NT2/D1 (cell line): ENCODE results near the gene TMEM269.

ENCODE experiments used
- DNase-seq: peaks from one replicate; pipeline ENCODE4 v3.0.0-alpha.2; 2011; ENCODE audit warnings: low read depth, low spot score
- H3K27me3 ChIP-seq: 2 replicates; pipeline ENCODE4 v1.6.0; 2011; ENCODE audit warnings: mild to moderate bottlenecking; ENCODE audit not compliant: insufficient read length, insufficient read depth
- H3K36me3 ChIP-seq: 2 replicates; pipeline ENCODE4 v1.6.1; 2011; ENCODE audit warnings: mild to moderate bottlenecking, low read length, mixed read lengths; ENCODE audit not compliant: insufficient read depth, insufficient read length
- H3K4me1 ChIP-seq: 2 replicates; pipeline ENCODE4 v1.5.1; 2011; ENCODE audit not compliant: insufficient read depth, insufficient read length
- H3K4me3 ChIP-seq: 2 replicates; pipeline ENCODE4 v1.5.1; 2011; ENCODE audit warnings: low read depth; ENCODE audit not compliant: insufficient read length
- H3K9ac ChIP-seq: 2 replicates; pipeline ENCODE4 v1.6.0; 2011; ENCODE audit warnings: low read depth; ENCODE audit not compliant: insufficient read length
- H3K9me3 ChIP-seq: 2 replicates; pipeline ENCODE4 v1.5.1; 2011; ENCODE audit warnings: mild to moderate bottlenecking, low read length; ENCODE audit not compliant: insufficient read depth
- SUZ12 ChIP-seq: IDR thresholded peaks from 2 replicates; pipeline ENCODE4 v1.6.1; 2011; ENCODE audit not compliant: insufficient read length, insufficient read depth; ENCODE audit errors: extremely low read depth
- YY1 ChIP-seq: IDR thresholded peaks from 2 replicates; pipeline ENCODE4 v1.6.1; 2011; ENCODE audit not compliant: insufficient read length, insufficient read depth
- ZNF274 ChIP-seq: IDR thresholded peaks from 2 replicates; pipeline ENCODE4 v1.6.1; 2011; ENCODE audit warnings: mild to moderate bottlenecking, low read depth, low read length

The TMEM269 gene

GRCh38 chr1:42817976-42818375 is 33.2 kb downstream of the TMEM269 start:
- Histone ChIP-seq H3K9me3 (peaks cover 9% of the 10 kb centered on the region), H3K4me3 (no peak overlapping the region), H3K4me1 (peaks cover 2% of the 10 kb centered on the region)

GRCh38 chr1:42820813-42821212 is 36.0 kb downstream of the TMEM269 start:
- Histone ChIP-seq H3K9me3 (no peaks in the 10 kb centered on the region), H3K4me1 (no peaks in the 10 kb centered on the region), H3K4me3 (no peak overlapping the region), H3K27me3 (no peaks in the 10 kb centered on the region), H3K9ac (no peak overlapping the region), H3K36me3 (peaks cover 3% of the 10 kb centered on the region)
- TF ChIP-seq YY1: no peak
- TF ChIP-seq ZNF274: no peak
- TF ChIP-seq SUZ12: no peak
- DNase-seq: no peak

More at GRCh38 chr1:42817976-42818375, 33.2 kb downstream of the TMEM269 start:
- Histone ChIP-seq H3K36me3 (peaks cover 12% of the 10 kb centered on the region), H3K9ac (no peak overlapping the region), H3K27me3 (no peaks in the 10 kb centered on the region)
- DNase-seq: no peak
- no peak for TF ChIP-seq YY1
- TF ChIP-seq ZNF274: no peak
- no peak for TF ChIP-seq SUZ12

- H3K9ac ChIP-seq: no peak overlapping the region
- H3K4me1 ChIP-seq: no peaks in the 10 kb centered on the region
- no peaks in the 10 kb centered on the region for H3K36me3 ChIP-seq
- no peaks in the 10 kb centered on the region for H3K9me3 ChIP-seq
- TF ChIP-seq YY1 (no peak), SUZ12 (no peak), ZNF274 (no peak)
- no peaks in the 10 kb centered on the region for H3K27me3 ChIP-seq
- no peak overlapping the region for H3K4me3 ChIP-seq
- no peak for DNase-seq
Observed at GRCh38 chr1:42821690-42822089, 36.9 kb downstream of the TMEM269 start.

GRCh38 chr1:42822800-42823392 is 38.1 kb downstream of the TMEM269 start:
- Histone ChIP-seq H3K36me3 (no peaks in the 10 kb centered on the region), H3K9me3 (no peaks in the 10 kb centered on the region), H3K9ac (no peak overlapping the region), H3K27me3 (no peaks in the 10 kb centered on the region), H3K4me3 (no peak overlapping the region), H3K4me1 (no peaks in the 10 kb centered on the region)
- DNase-seq: no peak
- no peak for TF ChIP-seq YY1
- no peak for TF ChIP-seq ZNF274
- TF ChIP-seq SUZ12: no peak

- Histone ChIP-seq H3K4me3 (no peak overlapping the region), H3K9me3 (no peaks in the 10 kb centered on the region), H3K27me3 (no peaks in the 10 kb centered on the region), H3K4me1 (no peaks in the 10 kb centered on the region), H3K36me3 (no peaks in the 10 kb centered on the region), H3K9ac (no peak overlapping the region)
- TF ChIP-seq YY1 (no peak), ZNF274 (no peak), SUZ12 (no peak)
- no peak for DNase-seq
Observed at GRCh38 chr1:42824481-42825035, 39.8 kb downstream of the TMEM269 start.

- TF ChIP-seq SUZ12: no peak
- TF ChIP-seq YY1: no peak
- TF ChIP-seq ZNF274: no peak
- H3K9ac ChIP-seq: no peak overlapping the region
- no peak for DNase-seq
- H3K27me3 ChIP-seq: no peaks in the 10 kb centered on the region
- H3K4me3 ChIP-seq: no peak overlapping the region
- no peaks in the 10 kb centered on the region for H3K36me3 ChIP-seq
- H3K4me1 ChIP-seq: no peaks in the 10 kb centered on the region
- H3K9me3 ChIP-seq: no peaks in the 10 kb centered on the region
Observed at GRCh38 chr1:42825036-42825851, 40.5 kb downstream of the TMEM269 start.

GRCh38 chr1:42830631-42831030 is 45.8 kb downstream of the TMEM269 start:
- peaks cover 3% of the 10 kb centered on the region for H3K4me1 ChIP-seq
- H3K27me3 ChIP-seq: no peaks in the 10 kb centered on the region
- TF ChIP-seq ZNF274 (no peak), YY1 (no peak), SUZ12 (no peak)
- H3K9me3 ChIP-seq: no peaks in the 10 kb centered on the region
- H3K4me3 ChIP-seq: no peak overlapping the region
- DNase-seq: no peak
- no peak overlapping the region for H3K9ac ChIP-seq
- H3K36me3 ChIP-seq: no peaks in the 10 kb centered on the region
